ENCODE results near the gene OSBPL9.

OSBPL9 gene

DNA sequence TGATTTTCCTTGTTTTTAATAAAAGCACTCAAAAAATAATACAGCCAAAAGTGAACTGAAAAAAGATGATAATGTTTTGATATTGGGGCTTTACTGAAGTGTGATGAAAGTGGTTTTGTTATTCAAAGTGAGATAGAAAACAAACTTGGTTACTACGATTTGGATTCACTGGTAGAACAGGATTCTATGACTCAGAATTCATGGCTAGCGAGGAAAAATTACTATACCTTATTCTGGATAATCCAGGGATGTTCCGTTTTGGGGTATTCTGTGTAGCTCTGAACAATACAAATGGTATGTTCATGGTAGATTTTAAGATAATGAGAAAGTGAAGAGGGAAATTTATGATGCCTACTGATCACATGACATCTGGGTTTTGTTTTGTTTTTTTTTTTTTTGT is 144.0 kb downstream of the OSBPL9 start:
- no peaks in the 10 kb centered on the region for H3K9me3 ChIP-seq (ENCODE audit: low read depth, low read length)
- TF ChIP-seq EZH2 (IDR thresholded peaks at IDR 0.05) (no peak), FOXP2 (optimal IDR thresholded peaks at IDR 0.05; ENCODE audit: control extremely low read depth, extremely low read length, insufficient read depth) (no peak), POLR2AphosphoS5 (IDR thresholded peaks at IDR 0.05; ENCODE audit: borderline replicate concordance, low read depth, low read length) (no peak)
- H3K36me3 ChIP-seq (ENCODE audit: insufficient read depth, low read length) = peaks cover 3% of the 10 kb centered on the region; the same call in 1 of the 2 replicates
- H3K9ac ChIP-seq (ENCODE audit: insufficient read length) = no peak overlapping the region
- no peak overlapping the region for H3K4me3 ChIP-seq
- no peak for DNase-seq (ENCODE audit: low read depth, low spot score)
- no peak overlapping the region for H3K27ac ChIP-seq

DNA sequence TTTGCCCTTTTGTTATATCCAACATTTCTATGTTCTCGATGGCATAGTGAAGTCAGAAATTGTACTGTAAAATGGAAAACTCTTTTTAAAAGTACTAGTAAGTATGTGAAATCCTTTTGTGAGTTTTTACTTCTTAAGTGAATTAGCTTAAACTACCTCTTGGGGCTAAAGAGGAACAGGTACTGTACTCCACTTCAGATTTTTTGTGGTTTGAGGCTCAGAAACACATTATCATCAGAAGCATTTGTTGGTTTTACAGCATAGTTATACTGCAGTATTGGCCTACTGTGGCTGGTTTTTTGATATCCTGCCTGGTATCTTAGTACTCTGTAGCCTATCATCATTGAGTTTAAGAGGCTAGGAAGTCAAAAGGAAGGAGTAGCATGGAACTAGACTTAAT is 144.5 kb downstream of the OSBPL9 start:
- no peak for DNase-seq (ENCODE audit: low read depth, low spot score)
- Histone ChIP-seq H3K36me3 (ENCODE audit: insufficient read depth, low read length) (peaks cover 5% of the 10 kb centered on the region; the same call in 1 of the 2 replicates), H3K4me3 (no peak overlapping the region), H3K9ac (ENCODE audit: insufficient read length) (no peak overlapping the region), H3K27ac (no peak overlapping the region), H3K9me3 (ENCODE audit: low read depth, low read length) (no peaks in the 10 kb centered on the region)
- TF ChIP-seq POLR2AphosphoS5 (IDR thresholded peaks at IDR 0.05; ENCODE audit: borderline replicate concordance, low read depth, low read length) (no peak), FOXP2 (optimal IDR thresholded peaks at IDR 0.05; ENCODE audit: control extremely low read depth, extremely low read length, insufficient read depth) (no peak), EZH2 (IDR thresholded peaks at IDR 0.05) (no peak)

DNA sequence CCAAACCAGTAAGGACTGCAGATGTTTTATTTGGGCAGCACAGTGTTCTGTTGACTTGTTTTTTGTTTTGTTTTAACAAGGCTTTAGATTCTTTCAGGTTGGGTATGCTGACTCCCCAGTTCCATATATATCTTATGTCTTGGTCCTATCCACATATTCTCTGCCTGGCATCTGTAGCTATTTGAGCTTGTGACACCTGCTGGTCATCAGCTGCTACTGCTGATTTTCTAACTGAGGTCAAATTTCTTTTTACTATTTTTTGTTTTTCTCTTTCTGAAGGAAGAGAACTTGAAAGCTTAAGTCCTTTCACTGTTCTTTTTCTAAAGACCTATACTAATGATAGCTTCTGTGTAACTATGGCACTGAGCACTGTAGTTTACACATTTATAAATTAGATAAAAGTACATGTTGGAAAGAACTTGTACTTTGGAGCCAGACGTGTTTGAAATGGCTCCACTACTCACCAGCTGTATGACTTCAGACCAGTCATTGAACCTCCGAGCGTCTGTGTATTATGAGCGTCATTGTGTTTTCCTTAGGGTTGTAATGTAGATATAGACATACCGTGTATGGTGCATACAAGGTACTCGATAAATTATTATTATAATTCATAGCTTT is 152.2 kb downstream of the OSBPL9 start:
- Histone ChIP-seq H3K36me3 (ENCODE audit: insufficient read depth, low read length) (peaks cover 23% of the 10 kb centered on the region; the same call in 1 of the 2 replicates), H3K4me3 (no peak overlapping the region), H3K9me3 (ENCODE audit: low read depth, low read length) (no peaks in the 10 kb centered on the region), H3K27ac (no peak overlapping the region), H3K9ac (ENCODE audit: insufficient read length) (no peak overlapping the region)
- TF ChIP-seq EZH2 (IDR thresholded peaks at IDR 0.05) = no peak
- no peak for TF ChIP-seq FOXP2 (optimal IDR thresholded peaks at IDR 0.05; ENCODE audit: control extremely low read depth, extremely low read length, insufficient read depth)
- no peak for TF ChIP-seq POLR2AphosphoS5 (IDR thresholded peaks at IDR 0.05; ENCODE audit: borderline replicate concordance, low read depth, low read length)
- peak; percentile 32 for DNase-seq (ENCODE audit: low read depth, low spot score)

DNA sequence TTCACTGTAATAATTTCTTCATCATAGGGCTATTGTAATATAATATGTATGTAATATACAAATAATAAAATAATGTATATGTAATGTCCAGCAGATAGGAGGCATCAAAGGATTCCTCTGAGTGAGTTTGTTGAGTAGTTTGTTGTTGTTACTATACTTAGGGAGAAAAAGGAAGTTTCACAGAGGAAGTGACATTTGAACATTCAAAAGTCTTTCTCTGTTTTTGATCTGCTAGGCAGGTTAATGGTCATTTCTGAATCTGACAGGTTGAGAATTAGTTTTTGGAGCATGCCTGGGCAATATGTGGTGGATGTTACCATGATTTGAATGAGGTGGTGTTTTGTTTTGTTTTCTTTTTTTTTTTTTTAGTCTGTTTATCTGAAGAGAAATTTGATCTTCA is 159.5 kb downstream of the OSBPL9 start:
- no peak for DNase-seq (ENCODE audit: low read depth, low spot score)
- TF ChIP-seq FOXP2 (optimal IDR thresholded peaks at IDR 0.05; ENCODE audit: control extremely low read depth, extremely low read length, insufficient read depth) = no peak
- no peak for TF ChIP-seq EZH2 (IDR thresholded peaks at IDR 0.05)
- TF ChIP-seq POLR2AphosphoS5 (IDR thresholded peaks at IDR 0.05; ENCODE audit: borderline replicate concordance, low read depth, low read length) = no peak
- Histone ChIP-seq H3K4me3 (no peak overlapping the region), H3K27ac (no peak overlapping the region), H3K36me3 (ENCODE audit: insufficient read depth, low read length) (peaks cover 14% of the 10 kb centered on the region), H3K9me3 (ENCODE audit: low read depth, low read length) (no peaks in the 10 kb centered on the region), H3K9ac (ENCODE audit: insufficient read length) (no peak overlapping the region)

GRCh38 chr1:51780927-51781326 is 164.0 kb downstream of the OSBPL9 start:
- Histone ChIP-seq H3K4me3 (no peak overlapping the region), H3K36me3 (ENCODE audit: insufficient read depth, low read length) (peaks cover 25% of the 10 kb centered on the region), H3K9ac (ENCODE audit: insufficient read length) (no peak overlapping the region), H3K27ac (no peak overlapping the region), H3K9me3 (ENCODE audit: low read depth, low read length) (no peaks in the 10 kb centered on the region)
- no peak for DNase-seq (ENCODE audit: low read depth, low spot score)
- TF ChIP-seq EZH2 (IDR thresholded peaks at IDR 0.05) = no peak
- TF ChIP-seq FOXP2 (optimal IDR thresholded peaks at IDR 0.05; ENCODE audit: control extremely low read depth, extremely low read length, insufficient read depth) = no peak
- no peak for TF ChIP-seq POLR2AphosphoS5 (IDR thresholded peaks at IDR 0.05; ENCODE audit: borderline replicate concordance, low read depth, low read length)

GRCh38 chr1:51784997-51785421 is 168.1 kb downstream of the OSBPL9 start:
- DNase-seq (ENCODE audit: low read depth, low spot score) = no peak
- TF ChIP-seq FOXP2 (optimal IDR thresholded peaks at IDR 0.05; ENCODE audit: control extremely low read depth, extremely low read length, insufficient read depth) = no peak
- TF ChIP-seq POLR2AphosphoS5 (IDR thresholded peaks at IDR 0.05; ENCODE audit: borderline replicate concordance, low read depth, low read length) = no peak
- TF ChIP-seq EZH2 (IDR thresholded peaks at IDR 0.05) = no peak
- H3K36me3 ChIP-seq (ENCODE audit: insufficient read depth, low read length) = peaks cover 62% of the 10 kb centered on the region

DNA sequence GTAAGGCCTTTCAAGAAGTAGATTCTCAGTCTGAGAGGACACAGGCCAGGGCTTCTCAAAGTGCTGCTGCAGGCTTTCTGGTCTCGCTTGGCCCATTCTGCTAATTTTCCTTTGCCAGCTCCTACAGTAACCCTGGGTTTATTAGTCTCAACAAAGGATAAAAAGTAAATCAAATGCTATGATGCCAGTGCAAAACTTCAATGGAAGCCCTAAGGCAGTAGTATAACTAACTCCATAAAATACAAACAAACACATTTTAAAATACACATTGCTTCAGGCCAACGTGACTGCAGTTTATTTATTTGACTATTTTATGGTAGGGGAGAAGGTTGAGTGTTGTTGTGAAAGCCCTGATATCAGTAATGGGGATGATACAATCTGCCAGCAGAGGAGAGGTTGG is 172.0 kb downstream of the OSBPL9 start:
- Histone ChIP-seq H3K9me3 (ENCODE audit: low read depth, low read length) (no peaks in the 10 kb centered on the region), H3K4me3 (no peak overlapping the region), H3K27ac (no peak overlapping the region), H3K9ac (ENCODE audit: insufficient read length) (no peak overlapping the region), H3K36me3 (ENCODE audit: insufficient read depth, low read length) (peaks cover 95% of the 10 kb centered on the region)
- DNase-seq (ENCODE audit: low read depth, low spot score) = no peak
- TF ChIP-seq POLR2AphosphoS5 (IDR thresholded peaks at IDR 0.05; ENCODE audit: borderline replicate concordance, low read depth, low read length) = no peak
- no peak for TF ChIP-seq EZH2 (IDR thresholded peaks at IDR 0.05)
- TF ChIP-seq FOXP2 (optimal IDR thresholded peaks at IDR 0.05; ENCODE audit: control extremely low read depth, extremely low read length, insufficient read depth) = no peak

More at GRCh38 chr1:51784997-51785421, 168.1 kb downstream of the OSBPL9 start:
- Histone ChIP-seq H3K9ac (ENCODE audit: insufficient read length) (no peak overlapping the region), H3K9me3 (ENCODE audit: low read depth, low read length) (no peaks in the 10 kb centered on the region), H3K4me3 (no peak overlapping the region), H3K27ac (no peak overlapping the region)

GRCh38 chr1:51789342-51789741 is 172.4 kb downstream of the OSBPL9 start:
- no peak for DNase-seq (ENCODE audit: low read depth, low spot score)
- H3K4me3 ChIP-seq = no peak overlapping the region
- no peak overlapping the region for H3K27ac ChIP-seq
- no peak overlapping the region for H3K9ac ChIP-seq (ENCODE audit: insufficient read length)
- H3K36me3 ChIP-seq (ENCODE audit: insufficient read depth, low read length) = peaks cover 95% of the 10 kb centered on the region
- H3K9me3 ChIP-seq (ENCODE audit: low read depth, low read length) = no peaks in the 10 kb centered on the region
- TF ChIP-seq POLR2AphosphoS5 (IDR thresholded peaks at IDR 0.05; ENCODE audit: borderline replicate concordance, low read depth, low read length) = no peak

DNA sequence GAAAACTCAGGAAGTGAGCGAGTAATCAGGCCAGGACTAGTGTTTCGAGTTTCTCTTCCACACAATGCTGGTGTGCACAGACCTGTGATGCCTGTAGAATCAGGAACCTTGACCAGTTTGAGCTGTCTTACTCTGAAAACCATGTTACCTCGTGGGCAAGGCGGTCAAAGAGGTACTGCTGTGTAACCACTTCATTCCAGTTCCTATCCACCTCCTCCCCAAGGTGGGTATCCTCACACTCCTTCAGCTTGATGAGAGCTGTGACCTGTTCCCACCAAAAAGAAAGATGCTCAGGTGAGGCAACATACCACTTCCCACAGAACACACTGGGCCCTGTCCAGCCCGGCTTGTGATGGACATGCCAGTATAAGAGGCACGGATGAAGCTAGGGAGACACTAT is 173.5 kb downstream of the OSBPL9 start:
- no peak for DNase-seq (ENCODE audit: low read depth, low spot score)
- Histone ChIP-seq H3K27ac (no peak overlapping the region), H3K36me3 (ENCODE audit: insufficient read depth, low read length) (peaks cover 95% of the 10 kb centered on the region), H3K9me3 (ENCODE audit: low read depth, low read length) (no peaks in the 10 kb centered on the region), H3K9ac (ENCODE audit: insufficient read length) (no peak overlapping the region), H3K4me3 (no peak overlapping the region)
- TF ChIP-seq EZH2 (IDR thresholded peaks at IDR 0.05) = no peak
- TF ChIP-seq POLR2AphosphoS5 (IDR thresholded peaks at IDR 0.05; ENCODE audit: borderline replicate concordance, low read depth, low read length) = no peak
- no peak for TF ChIP-seq FOXP2 (optimal IDR thresholded peaks at IDR 0.05; ENCODE audit: control extremely low read depth, extremely low read length, insufficient read depth)
